ENCODE measurements around the gene APBB1IP.

DNA sequence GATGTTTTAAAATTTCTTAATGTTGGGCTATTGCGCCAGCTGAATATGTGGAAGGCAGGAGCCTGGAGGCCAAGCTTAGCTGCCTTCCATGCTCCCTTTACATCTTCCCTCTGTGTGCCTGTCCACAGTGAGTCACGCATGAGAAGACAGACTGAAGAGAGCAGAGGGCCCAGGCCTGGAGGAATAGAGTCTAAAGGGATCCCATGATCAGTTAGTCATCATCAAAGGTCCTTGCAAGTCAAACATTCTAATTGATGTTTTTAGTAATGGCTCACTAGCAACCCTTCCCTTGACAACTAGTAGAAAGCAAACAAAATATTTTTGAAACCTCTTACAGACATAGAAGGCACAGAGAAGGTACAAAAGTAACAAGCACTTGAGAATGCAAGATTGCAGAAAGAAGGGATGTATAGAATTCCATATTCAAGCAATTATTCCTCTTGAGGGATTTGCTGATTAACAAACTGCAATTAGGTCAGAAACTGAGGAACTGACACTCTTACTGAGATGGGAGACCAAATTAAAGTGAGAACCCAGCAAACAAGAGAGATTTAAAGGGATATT, 30.7 kb upstream of the APBB1IP start:
- TF ChIP-seq YY1 (IDR thresholded peaks at IDR 0.05; ENCODE audit: insufficient read depth, insufficient read length) (no peak), ZNF274 (IDR thresholded peaks at IDR 0.05; ENCODE audit: low read depth, low read length) (no peak)
